Activated naive CD4-positive, alpha-beta T cell treated with anti-CD3 and anti-CD28 coated beads for 36 hours (primary cell): ENCODE results near the gene F2RL2. TPM values are rescaled to one million over a fixed set of nuclear protein-coding genes. Genes with fewer than 3 reads are reported as not detected.

ENCODE experiments used
- CTCF ChIA-PET: fragments of 350-600 bp; sonication (Branson Sonifier 250); formaldehyde crosslinking; loops from one replicate; lab custom pipeline; 2021; ENCODE audit warnings: antibody characterized with exemption; lab: Charles Lee
- DNase-seq: peaks from one replicate; pipeline ENCODE4 v3.0.0-alpha.2; 2020
- H3K27ac Mint-ChIP-seq: one replicate; pipeline ENCODE4 v1.8.0; 2021; ENCODE audit warnings: mild to moderate bottlenecking, mixed read lengths
- H3K27me3 Mint-ChIP-seq: one replicate; pipeline ENCODE4 v1.8.0; 2021; ENCODE audit warnings: low read depth, mixed read lengths
- H3K36me3 Mint-ChIP-seq: one replicate; pipeline ENCODE4 v1.8.0; 2021; ENCODE audit warnings: low read depth, mixed read lengths
- H3K4me1 Mint-ChIP-seq: one replicate; pipeline ENCODE4 v1.8.0; 2021; ENCODE audit warnings: low read depth, mixed read lengths
- H3K4me3 Mint-ChIP-seq: one replicate; pipeline ENCODE4 v1.8.0; 2021; ENCODE audit warnings: mild to moderate bottlenecking, moderate library complexity, mixed read lengths
- H3K9me3 Mint-ChIP-seq: one replicate; pipeline ENCODE4 v1.8.0; 2021; ENCODE audit warnings: mixed read lengths
- intact Hi-C: fragments of 100-400 bp; cut with micrococcal nuclease; formaldehyde crosslinking; loops from one replicate; pipeline ENCODE4 v1.15.1; 2023
- total RNA-seq, 2 experiments: library from RNA; stranded (reverse); gene quantifications; one replicate each; pipeline ENCODE4 v1.2.3, GENCODE V29; 2021

Gene F2RL2
- total RNA-seq, 2 experiments from 2014 or later = not detected

DNA sequence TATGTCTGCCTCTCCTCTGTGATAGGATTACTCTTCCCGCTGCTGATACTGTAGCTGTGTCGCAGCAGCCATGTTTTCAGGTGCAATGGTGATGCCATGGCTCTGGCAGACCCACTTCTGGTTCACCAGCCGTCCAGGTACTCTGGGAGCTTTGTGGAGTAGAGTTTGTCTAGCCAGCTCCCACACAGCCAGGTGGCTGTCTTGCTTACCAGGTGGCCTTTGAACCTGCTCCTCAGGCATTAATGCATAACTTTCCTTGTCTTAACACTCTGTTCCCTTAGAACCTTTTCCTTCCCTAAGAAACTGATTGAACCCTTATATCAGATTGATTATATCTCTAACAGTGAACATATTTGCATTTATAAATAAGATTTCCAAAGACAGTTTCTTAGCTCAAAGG lies 42.2 kb downstream of the F2RL2 start:
- intact Hi-C loops = loop anchor here (10.0 kb wide), 1 partner anchor 506 kb away; no protein-coding TSS in a partner anchor
- Mint-ChIP-seq H3K27me3 (no peaks in the 10 kb centered on the region), H3K27ac (no peak overlapping the region), H3K4me3 (no peak overlapping the region), H3K4me1 (peaks cover 29% of the 10 kb centered on the region), H3K36me3 (peaks cover 6% of the 10 kb centered on the region), H3K9me3 (no peaks in the 10 kb centered on the region)
- CTCF ChIA-PET = interaction anchor here (0.6 to 4.0 kb wide), 6 partner anchors 28 to 243 kb away, joined by 3 to 47 read pairs (median 4); partner anchors contain the start of gene IQGAP2
- no peak for DNase-seq

GRCh38 chr5:76579166-76579937 lies 43.9 kb downstream of the F2RL2 start:
- CTCF ChIA-PET = interaction anchor here (1.8 kb wide), 1 partner anchor 35 kb away, joined by 5 read pairs; no protein-coding TSS in a partner anchor
- Mint-ChIP-seq H3K4me1 (peaks cover 29% of the 10 kb centered on the region), H3K9me3 (no peaks in the 10 kb centered on the region), H3K4me3 (no peak overlapping the region), H3K36me3 (peaks cover 6% of the 10 kb centered on the region), H3K27me3 (no peaks in the 10 kb centered on the region), H3K27ac (no peak overlapping the region)
- no peak for DNase-seq
- intact Hi-C loops = no loop called here

- CTCF ChIA-PET = interaction anchor here (0.6 kb wide), 1 partner anchor 227 kb away, joined by 3 read pairs; no protein-coding TSS in a partner anchor
- Mint-ChIP-seq H3K9me3 (no peaks in the 10 kb centered on the region), H3K27ac (no peak overlapping the region), H3K4me1 (peaks cover 14% of the 10 kb centered on the region), H3K27me3 (no peaks in the 10 kb centered on the region), H3K36me3 (peaks cover 7% of the 10 kb centered on the region), H3K4me3 (no peak overlapping the region)
- intact Hi-C loops = no loop called here
- no peak for DNase-seq
Measured at GRCh38 chr5:76576996-76577395, 46.2 kb downstream of the F2RL2 start.

GRCh38 chr5:76576450-76576849 lies 46.8 kb downstream of the F2RL2 start:
- Mint-ChIP-seq H3K27ac (no peak overlapping the region), H3K9me3 (no peaks in the 10 kb centered on the region), H3K27me3 (no peaks in the 10 kb centered on the region), H3K36me3 (peaks cover 11% of the 10 kb centered on the region), H3K4me3 (no peak overlapping the region), H3K4me1 (peaks cover 8% of the 10 kb centered on the region)
- intact Hi-C loops = no loop called here
- DNase-seq = no peak
- CTCF ChIA-PET = no interaction called here

- Mint-ChIP-seq H3K27me3 (no peaks in the 10 kb centered on the region), H3K4me1 (peaks cover 2% of the 10 kb centered on the region), H3K4me3 (no peak overlapping the region), H3K27ac (no peak overlapping the region), H3K36me3 (peaks cover 18% of the 10 kb centered on the region), H3K9me3 (no peaks in the 10 kb centered on the region)
- intact Hi-C loops = no loop called here
- no peak for DNase-seq
- CTCF ChIA-PET = interaction anchor here (0.6 to 0.7 kb wide), 2 partner anchors 10 to 15 kb away, joined by 3 to 4 read pairs; no protein-coding TSS in a partner anchor
Measured at GRCh38 chr5:76571559-76571958, 51.6 kb downstream of the F2RL2 start.

DNA sequence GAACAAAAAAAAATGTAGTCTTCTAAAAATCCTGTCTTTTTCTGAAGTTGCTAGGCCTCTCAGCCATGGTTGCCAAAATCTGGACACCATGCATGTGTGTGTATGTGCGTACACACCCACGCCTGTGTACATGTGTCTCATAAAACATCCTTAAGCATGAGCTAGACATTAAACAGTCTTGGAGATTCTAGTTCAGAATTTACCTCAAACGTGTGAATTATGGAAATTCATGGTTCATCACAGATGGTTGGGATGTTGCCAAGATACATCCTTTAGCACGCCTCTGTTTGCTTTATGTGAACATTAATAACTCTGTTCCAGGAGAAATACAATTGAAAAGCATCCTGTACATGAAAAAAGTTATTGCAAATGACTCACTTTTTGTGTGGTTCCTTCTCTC lies 53.0 kb downstream of the F2RL2 start:
- no peaks in the 10 kb centered on the region for H3K9me3 Mint-ChIP-seq
- peaks cover 16% of the 10 kb centered on the region for H3K36me3 Mint-ChIP-seq

More for the DNA sequence above, 53.0 kb downstream of the F2RL2 start:
- Mint-ChIP-seq H3K27me3 (no peaks in the 10 kb centered on the region), H3K27ac (no peak overlapping the region), H3K4me3 (no peak overlapping the region), H3K4me1 (peaks cover 4% of the 10 kb centered on the region)
- CTCF ChIA-PET = no interaction called here
- intact Hi-C loops = no loop called here
- DNase-seq = no peak

Other genes with a start within 250 kb of the F2RL2 start
- gene IQGAP2, start 220.1 kb downstream of the F2RL2 start, total RNA-seq = 10 to 100 TPM; 54.6 to 55.9 TPM
- under 1 TPM; 0.42 to 0.43 TPM for gene F2R, start 92.7 kb upstream of the F2RL2 start, total RNA-seq
- gene F2RL1, start 195.6 kb upstream of the F2RL2 start, total RNA-seq = 1 to 10 TPM; 2.9 to 3.0 TPM
- gene S100Z, start 226.6 kb upstream of the F2RL2 start, total RNA-seq = 1 to 10 TPM in 1 of 2 experiments, under 1 TPM in 1; 0.81 to 1.1 TPM